ENCODE results near the gene LAG3. TPM values are rescaled to one million over a fixed set of nuclear protein-coding genes. Genes with fewer than 3 reads are reported as not detected.
"Not testable (repeated sequence)": the region's sequence is repeated elsewhere in the genome, so short reads cannot be mapped to it uniquely, and the experiment has no call there.

LAG3 gene
- total RNA-seq, 2 experiments from 2014 or later: 0.19 TPM; not detected in 1

- Histone ChIP-seq H4K20me1 (ENCODE audit: insufficient read depth, low read length) (no peaks in the 10 kb centered on the region), H2AFZ (ENCODE audit: low read length) (no peak overlapping the region), H3K36me3 (ENCODE audit: insufficient read depth, low read length) (peaks cover 15% of the 10 kb centered on the region), H3K4me1 (ENCODE audit: insufficient read depth, low read length, poor library complexity, severe bottlenecking) (peaks cover under 1% of the 10 kb centered on the region), H3K27ac (ENCODE audit: low read depth, low read length, poor library complexity, severe bottlenecking) (no peak overlapping the region), H3K79me2 (ENCODE audit: insufficient read depth, low read depth, low read length) (no peaks in the 10 kb centered on the region), H3K9me3 (ENCODE audit: low read length) (no peaks in the 10 kb centered on the region), H3K4me2 (ENCODE audit: low read length) (no peak overlapping the region), H3K4me3 (ENCODE audit: low read depth, low read length, poor library complexity, severe bottlenecking) (no peak overlapping the region), H3K9me2 (ENCODE audit: insufficient read depth, low read length) (no peaks in the 10 kb centered on the region)
- CTCF ChIA-PET (ENCODE audit: unreplicated experiment): no interaction called here
- peak; percentile 76 for TF ChIP-seq CTCF (conservative IDR thresholded peaks at IDR 0.05; ENCODE audit: low read length)
- no peak for TF ChIP-seq EZH2phosphoT487 (IDR thresholded peaks at IDR 0.05; ENCODE audit: borderline replicate concordance, low read depth, low read length)
- peak; percentile 39 for DNase-seq (ENCODE audit: low spot score)
- no TSS peak for BruUV-seq (replicated peaks)
- intact Hi-C loops (cut with micrococcal nuclease; ENCODE audit: unreplicated experiment): loop anchor here (1.0 kb wide), 1 partner anchor 44 kb away; no protein-coding TSS in a partner anchor
- POLR2A ChIA-PET: interaction anchor here (1.0 kb wide), 1 partner anchor 15 kb away, joined by 6 read pairs; no protein-coding TSS in a partner anchor
These were observed 36.7 kb upstream of the LAG3 start for GRCh38 chr12:6735448-6736191.

- ChIA-PET POLR2A (interaction anchor here (0.6 kb wide), 1 partner anchor 98 kb away, joined by 3 read pairs; no protein-coding TSS in a partner anchor), CTCF (ENCODE audit: unreplicated experiment) (no interaction called here)
These were observed 35.6 kb upstream of the LAG3 start for GRCh38 chr12:6736754-6737153.

GRCh38 chr12:6742080-6742479, 30.2 kb upstream of the LAG3 start:
- BruUV-seq (replicated peaks); H4K20me1 ChIP-seq (ENCODE audit: insufficient read depth, low read length); DNase-seq (ENCODE audit: low spot score); H3K4me2 ChIP-seq (ENCODE audit: low read length); H3K27ac ChIP-seq (ENCODE audit: low read depth, low read length, poor library complexity, severe bottlenecking); CTCF ChIA-PET (ENCODE audit: unreplicated experiment); H2AFZ ChIP-seq (ENCODE audit: low read length); POLR2A ChIA-PET; H3K79me2 ChIP-seq (ENCODE audit: insufficient read depth, low read depth, low read length); intact Hi-C loops (cut with micrococcal nuclease; ENCODE audit: unreplicated experiment); H3K4me3 ChIP-seq (ENCODE audit: low read depth, low read length, poor library complexity, severe bottlenecking); H3K9me2 ChIP-seq (ENCODE audit: insufficient read depth, low read length); H3K9me3 ChIP-seq (ENCODE audit: low read length): not testable (repeated sequence)
- peaks cover 14% of the 10 kb centered on the region for H3K4me1 ChIP-seq (ENCODE audit: insufficient read depth, low read length, poor library complexity, severe bottlenecking)
- H3K36me3 ChIP-seq (ENCODE audit: insufficient read depth, low read length): peaks cover 11% of the 10 kb centered on the region

More at GRCh38 chr12:6736754-6737153, 35.6 kb upstream of the LAG3 start:
- no peaks in the 10 kb centered on the region for H3K9me3 ChIP-seq (ENCODE audit: low read length)
- DNase-seq (ENCODE audit: low spot score): no peak
- peaks cover 5% of the 10 kb centered on the region; the same call in 1 of the 2 replicates for H3K36me3 ChIP-seq (ENCODE audit: insufficient read depth, low read length)
- no peak overlapping the region for H3K4me3 ChIP-seq (ENCODE audit: low read depth, low read length, poor library complexity, severe bottlenecking)
- H3K4me2 ChIP-seq (ENCODE audit: low read length): no peak overlapping the region
- no peaks in the 10 kb centered on the region for H4K20me1 ChIP-seq (ENCODE audit: insufficient read depth, low read length)
- TF ChIP-seq CTCF (conservative IDR thresholded peaks at IDR 0.05; ENCODE audit: low read length) (no peak), EZH2phosphoT487 (IDR thresholded peaks at IDR 0.05; ENCODE audit: borderline replicate concordance, low read depth, low read length) (no peak)
- H2AFZ ChIP-seq (ENCODE audit: low read length): no peak overlapping the region
- no peak overlapping the region for H3K27ac ChIP-seq (ENCODE audit: low read depth, low read length, poor library complexity, severe bottlenecking)
- BruUV-seq (replicated peaks): no TSS peak
- intact Hi-C loops (cut with micrococcal nuclease; ENCODE audit: unreplicated experiment): no loop called here
- no peaks in the 10 kb centered on the region for H3K9me2 ChIP-seq (ENCODE audit: insufficient read depth, low read length)
- no peaks in the 10 kb centered on the region for H3K4me1 ChIP-seq (ENCODE audit: insufficient read depth, low read length, poor library complexity, severe bottlenecking)
- no peaks in the 10 kb centered on the region for H3K79me2 ChIP-seq (ENCODE audit: insufficient read depth, low read depth, low read length)
